ENCODE results near the gene ANXA6. TPM values are rescaled to one million over a fixed set of nuclear protein-coding genes. Genes with fewer than 3 reads are reported as not detected.
A peak's percentile ranks its signal among the peaks of the same experiment; 100 is the strongest.

Gene ANXA6
- total RNA-seq, 1 experiment from 2014 or later = 142 TPM

DNA sequence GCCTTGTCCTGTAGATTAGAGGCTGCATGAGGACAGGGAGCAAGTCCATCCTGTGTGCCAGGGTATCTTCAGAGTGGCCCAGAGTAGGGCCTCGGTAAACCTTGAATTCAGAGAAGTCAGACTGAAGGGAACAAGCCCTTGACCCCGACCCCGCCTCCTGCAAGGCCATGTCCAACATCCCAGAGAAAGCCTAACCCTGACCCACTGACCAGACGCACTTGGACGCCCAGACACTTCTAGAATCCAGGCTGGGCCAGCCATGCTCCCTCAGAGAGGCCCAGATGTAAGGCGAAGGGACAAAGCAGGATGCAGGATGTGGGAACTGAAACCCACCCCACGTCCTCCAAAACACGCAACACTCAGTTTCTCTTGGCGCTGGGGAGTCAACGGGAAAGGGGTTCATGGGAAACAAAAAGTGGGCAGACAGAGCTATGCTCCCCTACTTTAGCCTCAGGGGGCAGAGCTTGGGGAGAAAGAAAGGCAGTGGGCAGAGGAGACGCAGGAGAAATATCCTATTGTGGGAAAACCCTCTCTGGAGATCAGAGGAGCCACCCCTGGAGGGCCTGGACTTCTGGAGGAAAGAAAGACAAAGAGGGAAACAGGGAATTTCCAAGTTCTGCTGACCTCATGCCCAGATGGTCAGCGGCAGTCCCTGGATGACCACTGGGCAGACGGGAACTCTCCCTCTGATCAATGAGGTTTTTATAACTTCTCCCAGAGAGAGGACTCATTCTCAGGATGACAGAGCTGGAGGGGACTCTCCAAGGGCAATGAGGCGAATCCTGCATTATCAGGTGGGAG is 89.7 kb downstream of the ANXA6 start:
- DNase-seq (ENCODE audit: low read depth) = no peak

DNA sequence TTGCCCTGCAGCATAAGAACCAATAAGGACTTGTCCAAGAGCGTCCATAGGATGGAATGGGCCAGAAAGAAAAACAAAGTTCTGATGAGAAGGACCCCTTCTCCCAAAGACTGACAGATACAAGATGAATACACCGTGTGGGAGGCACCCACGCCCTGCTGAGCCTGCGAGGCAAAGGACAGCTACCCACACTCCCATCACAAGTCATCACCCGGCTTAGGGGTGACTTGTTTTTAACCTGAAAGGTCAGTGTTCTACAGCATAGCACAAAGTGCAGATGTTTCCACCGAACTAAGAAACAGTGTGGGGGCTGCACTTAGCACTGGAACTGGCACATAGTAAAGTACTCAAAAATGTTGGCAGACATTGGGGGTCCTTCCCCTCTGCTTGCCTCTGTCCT is 90.7 kb downstream of the ANXA6 start:
- no peak for DNase-seq (ENCODE audit: low read depth)

DNA sequence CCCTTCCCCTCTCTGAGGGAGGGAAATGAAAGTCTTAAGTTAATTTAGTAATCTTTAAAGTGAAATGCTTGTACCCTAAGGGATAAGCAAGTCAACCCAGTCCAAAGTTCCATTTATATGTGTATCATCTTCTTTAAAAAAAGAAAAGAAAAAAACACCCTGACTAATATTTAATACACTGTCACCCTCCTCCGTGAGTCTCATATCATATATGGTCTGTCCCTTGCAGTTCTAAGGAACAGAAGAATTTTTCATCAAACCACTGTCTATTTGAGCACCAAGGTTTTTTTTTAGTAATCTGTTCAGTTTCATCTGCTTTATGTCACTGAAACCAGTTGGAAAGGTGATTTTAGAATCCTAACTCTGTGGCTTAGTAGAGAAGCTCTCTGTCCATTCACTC is 92.0 kb downstream of the ANXA6 start:
- no peak for DNase-seq (ENCODE audit: low read depth)

DNA sequence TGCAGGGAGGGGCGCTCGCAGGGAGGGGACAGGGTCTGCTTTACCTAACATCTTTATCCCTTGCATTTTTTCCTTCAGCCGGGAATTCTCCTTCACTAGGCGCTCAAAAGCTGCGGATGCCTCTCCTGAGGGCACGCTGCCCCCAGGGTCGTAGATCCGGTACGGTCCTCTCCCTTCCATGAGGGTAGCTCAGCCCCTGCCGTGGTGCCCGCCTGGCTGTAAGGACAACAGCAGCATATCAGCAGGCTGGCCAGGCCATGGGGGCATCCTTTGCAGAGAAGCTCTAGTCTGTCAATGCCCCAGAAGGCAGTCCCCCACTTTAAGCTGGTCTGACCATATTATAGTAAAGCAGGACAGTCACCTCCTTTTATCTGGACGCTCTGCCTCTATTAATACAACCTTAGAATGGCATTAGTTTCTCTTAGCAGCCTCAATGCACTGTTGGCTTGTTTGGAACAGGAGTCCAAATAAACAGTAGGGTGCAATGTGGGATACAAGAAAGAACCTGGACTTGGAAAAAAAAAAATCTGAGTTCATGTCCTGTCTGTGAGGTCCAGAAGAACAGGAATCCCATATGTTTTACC is 92.6 kb downstream of the ANXA6 start:
- DNase-seq (ENCODE audit: low read depth) = no peak

DNA sequence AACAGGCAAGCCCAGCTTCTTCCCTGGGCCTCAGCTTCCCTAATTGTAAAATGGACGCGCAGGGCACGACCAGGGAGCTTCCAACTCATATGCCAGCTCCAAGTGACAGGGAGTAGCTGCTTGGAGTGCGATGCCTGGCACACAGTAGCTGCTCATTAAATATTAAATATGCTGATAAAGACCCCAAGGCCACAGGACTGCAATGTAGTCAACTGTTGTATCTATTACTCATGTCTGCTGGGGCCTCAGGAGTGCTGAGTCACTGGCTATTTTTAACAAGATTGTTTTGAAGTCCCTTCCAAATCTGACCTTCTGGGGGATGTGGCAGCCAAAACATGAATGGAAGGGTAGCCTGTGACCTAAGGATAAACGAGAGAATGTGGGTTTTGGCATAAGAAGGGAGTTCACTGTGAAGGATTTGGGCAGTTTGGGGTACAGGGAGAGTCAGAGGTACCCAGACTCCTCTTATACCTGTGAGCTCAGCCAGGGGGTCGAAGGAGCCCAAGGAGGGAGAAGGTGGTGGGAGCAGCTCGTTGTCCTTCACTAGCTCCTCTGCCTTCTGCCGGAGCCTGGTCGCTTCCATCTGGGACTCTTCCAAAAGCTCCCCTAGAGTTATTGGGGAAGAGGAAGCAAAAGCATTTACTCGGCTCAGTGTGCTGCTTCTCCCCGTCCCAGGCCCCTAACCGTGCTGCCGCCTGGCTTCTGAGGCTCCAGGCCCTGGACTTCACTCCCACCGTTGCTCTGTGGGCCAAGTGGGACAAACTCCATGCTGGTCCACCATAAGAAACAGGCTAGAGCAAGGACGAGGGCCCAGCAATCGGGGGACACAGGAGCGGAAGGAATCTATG is 94.2 kb downstream of the ANXA6 start:
- peak; percentile 76 for DNase-seq (ENCODE audit: low read depth)

DNA sequence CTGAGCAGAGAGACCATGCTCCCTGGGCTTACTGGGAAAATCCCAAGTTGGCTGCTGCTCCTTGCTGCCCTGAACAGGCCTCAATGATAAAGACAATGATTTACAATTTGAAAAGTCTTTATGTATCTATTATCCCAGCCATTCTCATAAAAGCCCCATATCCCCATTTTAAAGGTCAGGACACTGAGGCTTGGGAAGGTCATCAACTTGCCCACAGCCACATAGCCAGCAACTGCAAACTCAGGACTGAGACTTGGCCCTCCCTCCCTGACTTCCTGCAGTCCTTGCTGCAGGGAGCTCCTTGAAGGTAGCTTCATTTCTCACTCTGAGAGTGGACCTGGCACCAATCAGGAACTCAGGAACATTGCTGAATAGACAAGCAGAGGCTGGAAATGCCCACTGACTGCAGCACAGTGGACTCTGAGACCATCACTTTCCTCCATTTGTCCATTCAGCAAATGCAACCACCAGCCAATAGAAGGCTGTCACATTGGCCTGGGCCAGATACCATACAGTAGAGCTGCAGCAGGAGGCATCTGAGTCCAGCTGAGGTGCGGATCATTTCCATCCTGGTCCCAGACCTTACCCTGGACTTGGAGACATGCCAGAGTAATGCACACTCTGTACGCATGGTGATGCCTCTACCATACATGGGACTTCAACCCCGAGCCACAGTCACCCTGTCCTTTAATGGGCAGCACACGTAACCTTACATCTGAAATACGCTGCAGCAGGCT is 95.0 kb downstream of the ANXA6 start:
- DNase-seq (ENCODE audit: low read depth) = no peak

DNA sequence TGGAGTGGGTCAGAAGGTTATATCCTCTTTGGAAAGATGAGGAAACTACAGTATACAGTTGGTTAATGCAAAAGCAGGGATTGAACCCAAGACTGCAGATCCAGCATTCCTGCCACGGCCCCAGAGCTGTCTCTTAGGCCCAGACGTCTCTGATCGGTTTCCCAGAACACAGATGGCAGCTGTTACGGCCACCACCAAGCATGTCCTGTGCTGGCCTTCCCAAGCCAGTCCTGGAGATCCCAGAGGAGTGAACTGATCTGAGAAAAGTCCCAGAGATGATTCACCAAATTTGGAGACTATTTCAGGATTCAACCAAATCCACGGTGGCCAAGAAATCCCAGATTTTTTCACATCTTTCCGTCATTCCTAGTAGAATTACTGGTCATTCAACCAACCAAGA is 96.8 kb downstream of the ANXA6 start:
- no peak for DNase-seq (ENCODE audit: low read depth)

DNA sequence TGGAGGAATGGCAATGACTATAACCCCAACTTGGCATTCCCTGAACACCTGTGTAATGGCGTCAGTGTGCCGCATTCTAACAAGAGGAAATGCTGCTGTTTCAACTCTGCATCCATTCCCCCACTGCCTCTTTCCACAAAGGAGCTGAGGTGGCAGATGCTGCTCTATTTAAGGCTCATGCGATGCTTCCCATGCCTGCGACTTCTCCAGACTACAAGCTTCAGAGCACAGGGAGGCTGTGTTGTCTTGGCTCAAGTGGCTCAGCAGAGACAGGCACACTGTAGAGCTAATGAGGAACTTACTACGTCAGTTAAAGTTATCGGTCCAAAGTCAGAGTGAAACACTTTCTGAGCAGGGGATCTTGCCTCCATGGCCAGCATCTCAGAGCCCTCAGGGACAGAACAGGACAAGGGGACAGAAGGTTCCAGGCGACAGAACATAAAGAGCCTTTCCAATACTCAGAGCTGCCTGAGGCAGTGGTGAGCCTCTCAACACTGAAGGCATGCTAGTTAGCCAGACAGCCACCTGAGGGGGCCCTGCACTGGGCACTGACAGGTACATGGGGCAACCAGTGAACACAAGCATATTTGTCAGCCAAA is 98.6 kb downstream of the ANXA6 start:
- DNase-seq (ENCODE audit: low read depth) = no peak

DNA sequence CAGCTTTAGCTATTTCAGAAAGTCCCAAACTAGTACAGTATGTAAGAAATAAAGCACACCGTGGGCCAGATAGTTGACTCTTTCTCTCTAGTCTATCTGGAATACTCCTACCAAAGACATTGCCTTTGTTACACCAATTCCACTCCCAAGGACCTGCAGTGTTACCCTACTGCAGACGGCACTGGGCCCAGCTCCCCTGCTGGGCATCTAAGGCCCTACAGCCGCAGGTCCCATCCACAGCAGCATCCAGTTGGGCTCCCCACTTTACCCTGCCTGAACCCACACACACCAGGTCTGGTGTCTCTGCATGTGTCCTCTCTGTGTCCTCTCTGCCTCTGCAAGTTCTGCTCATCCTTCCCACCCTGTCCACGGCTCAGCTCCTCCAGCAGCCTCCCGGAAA is 99.3 kb downstream of the ANXA6 start:
- DNase-seq (ENCODE audit: low read depth) = no peak

DNA sequence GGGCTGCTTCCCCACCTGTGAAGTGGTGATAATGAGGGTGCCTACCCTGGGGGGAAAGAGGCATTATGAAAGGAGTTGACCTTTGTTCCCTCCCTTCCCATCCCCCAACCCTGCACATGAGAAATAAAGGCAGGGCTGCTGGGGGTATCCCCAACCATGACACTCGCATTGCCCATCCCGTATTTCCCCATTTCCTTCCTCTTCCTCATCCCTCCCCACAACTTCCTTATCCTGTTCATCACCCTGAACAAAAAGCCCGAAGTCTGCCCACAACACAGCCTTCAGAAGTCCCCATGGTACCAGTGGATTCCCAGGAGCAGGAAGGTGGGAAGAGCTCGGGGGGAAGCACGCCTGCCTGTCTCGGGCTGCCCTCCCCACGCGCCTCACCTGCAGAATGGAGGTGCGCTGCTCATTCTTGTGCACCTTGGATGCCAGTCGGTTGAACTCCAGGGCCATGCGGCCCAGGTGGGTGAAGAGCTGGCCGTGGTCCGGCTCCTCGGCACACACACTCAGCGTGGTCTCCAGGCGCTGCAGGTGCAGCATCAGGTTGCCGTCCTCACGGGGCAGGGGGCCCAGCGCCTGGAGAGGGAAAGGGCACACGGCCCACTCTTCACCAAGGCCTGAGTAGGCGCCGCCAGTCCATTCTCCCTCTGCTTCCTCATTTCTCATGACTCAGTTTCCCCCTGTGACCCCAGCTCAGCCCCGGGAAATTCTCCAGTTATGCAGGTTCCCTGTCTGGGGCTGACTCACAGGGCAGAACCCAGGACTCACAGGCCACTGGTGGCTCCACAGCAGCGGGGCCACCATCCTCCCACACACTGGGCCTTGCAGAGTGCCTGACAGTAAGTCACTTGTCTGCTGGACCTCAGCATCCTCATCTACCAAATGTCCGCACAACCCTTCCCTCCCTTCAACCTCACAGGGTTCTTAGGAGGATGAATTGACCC is 100.9 kb downstream of the ANXA6 start:
- DNase-seq (ENCODE audit: low read depth) = no peak

DNA sequence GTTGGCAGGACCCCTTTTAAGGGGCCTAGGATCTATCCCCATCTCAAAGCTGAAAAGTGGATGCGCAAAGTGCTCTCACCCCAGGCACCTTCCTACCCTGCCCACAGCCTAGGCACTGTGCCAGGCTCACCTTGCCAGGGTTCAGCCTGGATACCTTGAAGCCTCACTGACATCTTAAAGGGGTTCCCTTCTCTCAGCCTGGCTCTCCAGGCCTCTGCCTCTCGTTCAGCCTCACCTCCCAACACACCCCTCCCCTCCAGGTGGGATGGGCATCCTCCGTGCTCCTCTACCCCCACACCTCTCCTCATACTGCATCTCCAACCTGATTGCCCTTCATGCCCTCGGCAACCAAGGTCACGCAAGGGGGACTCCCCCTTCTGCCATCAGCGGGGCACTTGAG is 102.2 kb downstream of the ANXA6 start:
- no peak for DNase-seq (ENCODE audit: low read depth)

DNA sequence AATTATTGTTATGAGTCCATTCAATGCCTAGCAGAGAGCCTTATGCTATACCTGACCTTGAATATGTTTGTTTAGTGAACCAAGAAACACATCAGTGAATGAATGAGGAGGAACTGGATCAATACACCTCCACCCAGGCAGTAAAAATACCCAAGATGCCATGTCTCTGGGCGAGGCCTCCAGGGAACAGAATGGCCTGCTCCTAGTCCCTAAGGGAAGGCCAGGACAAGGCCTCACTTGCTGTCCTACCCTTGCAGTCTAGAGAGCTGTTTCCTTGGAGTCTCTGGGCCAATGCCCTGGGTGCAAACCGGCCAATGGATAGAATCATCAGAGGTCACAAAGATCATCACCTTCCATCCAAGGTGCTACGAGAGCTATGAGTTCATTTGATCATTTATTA is 102.9 kb downstream of the ANXA6 start:
- DNase-seq (ENCODE audit: low read depth) = no peak

DNA sequence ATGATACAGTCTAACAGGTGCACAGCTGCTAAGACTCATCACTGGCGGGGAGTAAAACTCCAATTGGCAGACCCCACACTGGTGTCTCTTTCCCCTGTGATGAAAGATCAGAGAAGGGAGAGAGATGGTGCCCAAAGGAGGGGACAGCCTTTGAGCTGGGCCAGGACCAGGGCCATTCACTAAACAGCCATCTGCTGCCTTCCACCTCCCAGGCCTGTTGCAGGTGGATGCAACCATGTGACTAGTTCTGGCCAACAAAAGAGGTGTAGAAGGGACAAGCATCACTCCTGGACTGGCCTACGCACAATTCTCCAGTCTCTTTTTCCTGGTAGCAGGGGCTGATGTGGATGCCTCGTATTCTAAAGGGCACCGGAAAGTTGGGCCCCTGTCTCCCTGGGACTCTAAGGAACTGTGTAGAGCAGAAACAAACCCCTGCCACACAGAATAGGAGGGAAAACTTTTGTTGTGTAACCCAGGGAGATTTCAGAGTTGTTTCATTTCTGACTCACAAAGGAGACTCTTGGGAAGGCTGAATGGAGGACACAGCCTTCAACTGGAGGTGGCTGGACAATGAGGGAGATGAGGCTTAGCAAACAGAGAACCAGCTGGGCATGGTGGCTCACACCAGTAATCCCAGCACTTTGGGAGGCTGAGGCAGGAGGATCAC is 103.7 kb downstream of the ANXA6 start:
- DNase-seq (ENCODE audit: low read depth) = no peak

DNA sequence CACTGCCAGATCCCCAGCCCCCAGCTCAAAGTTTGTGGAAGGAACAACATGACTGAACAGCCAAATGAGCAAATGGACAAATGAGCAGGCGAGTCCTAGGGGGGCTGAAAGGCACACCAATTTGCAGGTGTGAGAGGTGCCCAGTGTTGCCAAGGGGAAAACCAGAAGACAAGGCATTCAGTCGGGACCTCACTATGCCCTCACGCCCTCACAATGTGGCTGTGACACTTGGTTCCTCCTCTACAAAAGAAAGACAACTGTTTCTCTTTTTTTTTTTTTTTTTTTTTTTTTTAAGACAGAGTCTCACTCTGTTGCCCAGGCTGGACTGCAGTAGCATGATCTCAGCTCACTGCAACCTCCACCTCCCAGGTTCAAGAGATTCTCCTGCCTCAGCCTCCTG is 104.7 kb downstream of the ANXA6 start:
- DNase-seq (ENCODE audit: low read depth) = no peak

DNA sequence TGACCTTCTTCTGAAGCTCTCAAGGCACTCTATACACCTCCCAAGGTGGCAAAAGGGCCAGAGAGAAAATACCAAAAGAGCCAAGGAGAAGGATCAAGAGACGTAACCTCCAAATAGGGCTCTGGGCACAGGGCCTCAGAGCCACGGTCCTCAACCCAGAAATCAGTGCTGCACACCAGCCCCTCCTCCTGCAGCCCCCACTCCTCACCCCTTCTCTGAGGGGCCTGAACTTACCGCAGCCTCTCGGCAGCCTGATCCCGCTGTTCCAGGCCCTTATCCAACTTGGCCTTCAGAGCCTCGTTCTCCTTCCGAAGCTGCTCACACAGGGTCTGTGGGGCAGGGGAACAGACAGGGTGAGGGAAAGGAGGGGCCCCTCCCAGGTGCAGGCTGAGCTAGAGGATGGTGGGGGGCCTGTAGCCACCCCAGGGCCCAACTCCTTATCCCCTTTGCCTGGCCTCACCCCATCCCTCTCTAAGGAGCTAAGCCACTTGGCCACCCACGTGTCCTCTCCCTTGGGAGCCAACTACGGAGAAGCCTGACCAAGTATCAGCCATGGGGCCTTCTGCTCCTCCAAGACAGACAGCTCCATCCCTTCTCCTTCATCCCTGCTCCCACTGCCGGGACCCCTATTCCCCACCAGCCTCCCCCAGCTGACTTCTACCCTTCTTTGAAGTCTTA is 105.5 kb downstream of the ANXA6 start:
- DNase-seq (ENCODE audit: low read depth) = no peak

DNA sequence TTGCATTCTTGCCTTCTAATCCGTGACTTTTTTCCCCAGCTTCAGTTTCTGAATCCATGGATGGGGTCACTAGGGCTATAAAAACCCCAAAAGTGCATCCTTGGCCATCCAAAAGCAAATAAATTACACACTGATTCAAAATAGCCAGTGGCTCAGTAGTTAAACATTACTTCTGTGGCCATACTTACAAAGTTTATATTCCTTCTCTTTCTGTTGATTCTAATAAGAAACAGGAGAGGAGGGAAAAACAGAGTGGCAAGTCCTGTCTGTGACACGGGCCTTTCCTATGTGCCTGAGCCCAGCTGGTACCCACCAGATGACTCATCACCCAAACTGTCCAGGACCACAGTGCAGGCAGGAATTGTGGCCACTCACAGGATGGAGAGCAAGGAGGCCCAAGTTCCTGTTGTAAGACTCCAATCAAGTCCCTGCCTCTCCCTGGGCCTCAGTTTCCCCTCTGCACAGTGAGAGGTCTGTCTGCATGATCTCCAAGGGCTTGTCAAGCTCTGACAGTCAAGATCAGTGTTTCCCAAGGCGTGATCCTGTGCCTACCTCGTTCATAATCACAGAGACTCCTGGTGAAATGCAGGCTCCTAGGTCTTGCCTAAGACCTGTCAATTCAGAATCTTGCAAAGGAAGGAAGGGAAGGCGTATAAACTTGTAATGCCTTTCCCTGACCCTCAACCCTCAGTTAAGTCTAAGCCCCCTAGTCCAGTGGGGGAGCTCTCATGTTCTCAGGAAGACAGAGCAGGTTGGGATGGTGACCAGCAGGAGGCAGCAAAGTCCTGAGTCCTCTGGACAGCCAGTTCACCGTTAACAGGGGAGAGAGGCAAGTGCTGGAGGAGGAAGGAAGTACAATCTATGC is 106.3 kb downstream of the ANXA6 start:
- DNase-seq (ENCODE audit: low read depth) = peak; percentile 73
